ENCODE measurements around the gene TMOD3. TPM values are rescaled to one million over a fixed set of nuclear protein-coding genes. Genes with fewer than 3 reads are reported as not detected.

Gene TMOD3
- total RNA-seq, 4 donors from 2014 or later = 52.3 to 70.2 (median 62.5) TPM

DNA sequence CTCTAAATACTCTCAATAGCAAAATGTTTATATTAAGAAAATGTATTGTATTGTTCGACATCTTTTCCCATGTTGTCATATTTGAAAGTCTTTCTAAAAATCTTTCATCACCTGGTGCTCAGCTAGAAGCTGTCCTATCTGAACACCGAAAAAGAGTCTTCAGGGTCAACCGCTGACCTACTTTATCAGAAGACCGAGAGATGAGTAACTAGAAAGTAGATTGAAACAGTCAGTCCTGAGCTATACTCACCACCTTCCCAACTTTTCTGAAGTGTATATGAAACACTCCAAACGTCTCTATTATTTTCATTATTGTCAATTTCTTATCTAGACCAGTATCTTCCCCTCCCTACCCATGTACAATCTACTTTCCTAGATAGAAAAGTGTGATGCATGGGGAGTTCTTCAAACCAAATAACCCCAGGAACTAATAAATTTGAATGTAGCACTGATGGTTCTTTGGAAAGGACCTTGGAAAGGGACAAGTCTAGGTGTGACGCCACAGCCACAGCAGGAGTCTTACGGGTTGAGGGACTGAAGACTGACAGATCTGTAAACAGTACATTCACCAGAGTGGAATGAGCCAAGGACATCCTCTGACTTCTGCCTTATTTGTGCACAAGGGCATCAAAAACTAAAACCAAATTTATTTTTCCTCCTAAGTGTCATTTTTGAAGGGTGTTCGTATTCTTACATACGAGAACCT, 58.6 kb downstream of the TMOD3 start:
- H3K27me3 ChIP-seq = no peaks in the 10 kb centered on the region
- DNase-seq = no peak
- TF ChIP-seq, protein P1, sequence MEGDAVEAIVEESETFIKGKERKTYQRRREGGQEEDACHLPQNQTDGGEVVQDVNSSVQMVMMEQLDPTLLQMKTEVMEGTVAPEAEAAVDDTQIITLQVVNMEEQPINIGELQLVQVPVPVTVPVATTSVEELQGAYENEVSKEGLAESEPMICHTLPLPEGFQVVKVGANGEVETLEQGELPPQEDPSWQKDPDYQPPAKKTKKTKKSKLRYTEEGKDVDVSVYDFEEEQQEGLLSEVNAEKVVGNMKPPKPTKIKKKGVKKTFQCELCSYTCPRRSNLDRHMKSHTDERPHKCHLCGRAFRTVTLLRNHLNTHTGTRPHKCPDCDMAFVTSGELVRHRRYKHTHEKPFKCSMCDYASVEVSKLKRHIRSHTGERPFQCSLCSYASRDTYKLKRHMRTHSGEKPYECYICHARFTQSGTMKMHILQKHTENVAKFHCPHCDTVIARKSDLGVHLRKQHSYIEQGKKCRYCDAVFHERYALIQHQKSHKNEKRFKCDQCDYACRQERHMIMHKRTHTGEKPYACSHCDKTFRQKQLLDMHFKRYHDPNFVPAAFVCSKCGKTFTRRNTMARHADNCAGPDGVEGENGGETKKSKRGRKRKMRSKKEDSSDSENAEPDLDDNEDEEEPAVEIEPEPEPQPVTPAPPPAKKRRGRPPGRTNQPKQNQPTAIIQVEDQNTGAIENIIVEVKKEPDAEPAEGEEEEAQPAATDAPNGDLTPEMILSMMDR (IDR thresholded peaks at IDR 0.05) = no peak
- no peak for TF ChIP-seq POLR2A (IDR thresholded peaks at IDR 0.05)
- H3K4me1 ChIP-seq = peaks cover 4 to 27% (median 8%) of the 10 kb centered on the region in 3 donors
- H3K36me3 ChIP-seq = peaks cover 4 to 67% (median 5%) of the 10 kb centered on the region in 3 donors
- peak overlapping the region in 1 of 4 donors; percentile 10 for H3K27ac ChIP-seq
- intact Hi-C loops (cut with DNase I) = no loop called here
- H3K9me3 ChIP-seq = no peaks in the 10 kb centered on the region
- WGBS, 2 donors = 84% methylated on average over 9 of the region's 9 CpGs
- no peak overlapping the region for H3K4me3 ChIP-seq

- no peak for DNase-seq
- WGBS, 2 donors = 13 to 21% methylated on average over 2 of the region's 2 CpGs
- no peak overlapping the region for H3K4me3 ChIP-seq
- peak overlapping the region in 1 of 4 donors; percentile 10 for H3K27ac ChIP-seq
- H3K4me1 ChIP-seq = peaks cover 4 to 22% (median 4%) of the 10 kb centered on the region in 3 donors
- no peaks in the 10 kb centered on the region for H3K27me3 ChIP-seq
- no peaks in the 10 kb centered on the region for H3K9me3 ChIP-seq
- H3K36me3 ChIP-seq = peaks cover 4 to 74% (median 5%) of the 10 kb centered on the region in 3 donors
- intact Hi-C loops (cut with DNase I) = no loop called here
- TF ChIP-seq, protein P1 (IDR thresholded peaks at IDR 0.05) = peak; percentile 43 to 80 (median 64)
- no peak for TF ChIP-seq POLR2A (IDR thresholded peaks at IDR 0.05)
Observed at GRCh38 chr15:51888593-51889195, 59.2 kb downstream of the TMOD3 start.

DNA sequence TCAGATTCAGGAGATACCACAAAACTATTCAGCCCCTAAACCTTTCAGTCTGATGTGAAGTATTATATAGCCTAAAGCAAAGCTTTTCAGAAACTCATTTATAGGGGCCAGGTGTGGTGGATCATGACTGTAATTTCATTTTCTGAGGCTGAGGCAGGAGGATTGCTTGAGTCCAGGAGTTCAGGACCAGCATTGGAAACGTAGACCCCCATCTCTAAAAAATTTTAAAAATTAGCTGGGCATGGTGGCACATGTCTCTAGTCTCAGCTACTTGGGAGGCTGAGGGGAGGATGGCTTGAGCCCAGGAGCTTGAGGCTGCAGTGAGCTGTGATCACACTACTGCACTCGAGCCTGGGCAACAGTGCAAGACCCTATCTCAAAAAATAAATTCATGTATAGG, 60.0 kb downstream of the TMOD3 start:
- Histone ChIP-seq H3K36me3 (peaks cover 4 to 82% (median 5%) of the 10 kb centered on the region in 3 donors), H3K9me3 (no peaks in the 10 kb centered on the region), H3K4me3 (no peak overlapping the region), H3K27me3 (no peaks in the 10 kb centered on the region), H3K27ac (no peak overlapping the region), H3K4me1 (peaks cover 2 to 14% (median 4%) of the 10 kb centered on the region in 3 donors)
- intact Hi-C loops (cut with DNase I) = no loop called here
- no peak for DNase-seq
- TF ChIP-seq POLR2A (IDR thresholded peaks at IDR 0.05) = no peak
- TF ChIP-seq, protein P1 (IDR thresholded peaks at IDR 0.05) = no peak
- 83 to 96% methylated on average over 2 of the region's 2 CpGs for WGBS, 2 donors

DNA sequence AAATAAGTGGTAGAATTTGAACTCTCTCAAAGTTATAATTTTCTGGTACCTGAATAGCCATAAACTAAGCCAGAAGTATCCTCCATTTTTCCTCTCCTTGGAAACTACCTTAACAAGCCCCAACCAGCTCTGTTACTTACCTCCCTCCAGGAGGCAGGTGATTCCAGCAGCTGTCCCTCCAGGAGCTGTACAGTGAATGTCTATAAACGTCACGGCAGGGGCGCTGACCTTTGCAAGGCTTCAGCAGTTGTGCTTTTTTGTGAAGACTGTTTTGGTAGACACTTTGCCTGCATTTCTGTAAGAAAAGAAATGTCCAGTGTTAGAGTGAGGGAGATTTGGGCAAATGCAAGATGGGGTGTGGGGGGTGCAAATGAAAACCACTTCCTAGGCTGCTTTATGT, 75.0 kb downstream of the TMOD3 start:
- WGBS, 2 donors = 82 to 96% methylated on average over 3 of the region's 3 CpGs
- intact Hi-C loops (cut with DNase I) = no loop called here
- DNase-seq = no peak
- H3K27me3 ChIP-seq = no peaks in the 10 kb centered on the region
- TF ChIP-seq POLR2A (IDR thresholded peaks at IDR 0.05) = no peak
- TF ChIP-seq, protein P1 (IDR thresholded peaks at IDR 0.05) = no peak
- peaks cover 0 to 4% (median 0%) of the 10 kb centered on the region in 3 donors for H3K4me1 ChIP-seq
- no peak overlapping the region for H3K4me3 ChIP-seq
- H3K27ac ChIP-seq = no peak overlapping the region
- H3K9me3 ChIP-seq = no peaks in the 10 kb centered on the region
- H3K36me3 ChIP-seq = peaks cover 5 to 93% (median 32%) of the 10 kb centered on the region in 3 donors

GRCh38 chr15:51904931-51905330, 75.5 kb downstream of the TMOD3 start:
- Histone ChIP-seq H3K9me3 (no peaks in the 10 kb centered on the region), H3K4me1 (peaks cover 0 to 4% (median 0%) of the 10 kb centered on the region in 3 donors), H3K27me3 (no peaks in the 10 kb centered on the region), H3K27ac (no peak overlapping the region), H3K36me3 (peaks cover 5 to 93% (median 29%) of the 10 kb centered on the region in 3 donors), H3K4me3 (no peak overlapping the region)
- WGBS, 2 donors = 68 to 72% methylated on average over 4 of the region's 4 CpGs
- no peak for DNase-seq
- TF ChIP-seq, protein P1 (IDR thresholded peaks at IDR 0.05) = no peak
- no peak for TF ChIP-seq POLR2A (IDR thresholded peaks at IDR 0.05)
- intact Hi-C loops (cut with DNase I) = no loop called here

Data from esophagus squamous epithelium (tissue), 5 donors.